Keratinocyte (primary cell): ENCODE data around the gene ADAT2.

Source experiments
- EZH2 ChIP-seq: IDR thresholded peaks from one replicate; pipeline ENCODE4 v1.6.1; 2012; ENCODE audit warnings: inconsistent platforms, mild to moderate bottlenecking, low read length, moderate library complexity
- TF ChIP-seq, protein P1 (sequence below), 3 experiments: IDR thresholded peaks in 1 of 3; conservative IDR thresholded peaks in 1 of 3; optimal IDR thresholded peaks in 1 of 3; 2 replicates in 2 of 3; 3 replicates in 1 of 3; pipeline versions ENCODE3 to v1.5.1; 2011; ENCODE audit warnings: low read length in 3 of 3, mild to moderate bottlenecking in 3 of 3, moderate library complexity in 2 of 3, control low read depth in 1 of 3, inconsistent platforms in 1 of 3; ENCODE audit not compliant: insufficient read depth in 2 of 3; ENCODE audit errors: extremely low read depth in 1 of 3

DNA sequence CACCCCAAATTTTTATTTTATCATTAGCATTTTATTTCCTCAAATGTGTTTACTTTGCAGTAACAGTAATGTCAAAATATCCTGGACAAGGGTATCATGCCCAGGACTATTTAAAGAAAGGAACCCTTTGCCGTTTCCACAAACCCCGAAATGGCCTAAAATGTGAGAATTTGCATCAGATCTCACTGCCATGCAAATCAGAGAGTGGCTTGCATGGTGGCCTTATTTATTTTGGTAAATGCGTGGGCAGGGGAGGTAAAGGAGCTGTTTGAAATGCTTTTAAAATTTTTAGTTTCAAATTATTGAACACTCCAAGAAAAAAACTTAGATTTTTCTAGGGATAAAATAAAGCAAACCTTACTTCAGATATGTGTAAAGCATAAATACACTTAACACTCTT, 43.8 kb downstream of the ADAT2 start:
- TF ChIP-seq, protein P1, sequence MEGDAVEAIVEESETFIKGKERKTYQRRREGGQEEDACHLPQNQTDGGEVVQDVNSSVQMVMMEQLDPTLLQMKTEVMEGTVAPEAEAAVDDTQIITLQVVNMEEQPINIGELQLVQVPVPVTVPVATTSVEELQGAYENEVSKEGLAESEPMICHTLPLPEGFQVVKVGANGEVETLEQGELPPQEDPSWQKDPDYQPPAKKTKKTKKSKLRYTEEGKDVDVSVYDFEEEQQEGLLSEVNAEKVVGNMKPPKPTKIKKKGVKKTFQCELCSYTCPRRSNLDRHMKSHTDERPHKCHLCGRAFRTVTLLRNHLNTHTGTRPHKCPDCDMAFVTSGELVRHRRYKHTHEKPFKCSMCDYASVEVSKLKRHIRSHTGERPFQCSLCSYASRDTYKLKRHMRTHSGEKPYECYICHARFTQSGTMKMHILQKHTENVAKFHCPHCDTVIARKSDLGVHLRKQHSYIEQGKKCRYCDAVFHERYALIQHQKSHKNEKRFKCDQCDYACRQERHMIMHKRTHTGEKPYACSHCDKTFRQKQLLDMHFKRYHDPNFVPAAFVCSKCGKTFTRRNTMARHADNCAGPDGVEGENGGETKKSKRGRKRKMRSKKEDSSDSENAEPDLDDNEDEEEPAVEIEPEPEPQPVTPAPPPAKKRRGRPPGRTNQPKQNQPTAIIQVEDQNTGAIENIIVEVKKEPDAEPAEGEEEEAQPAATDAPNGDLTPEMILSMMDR (optimal IDR thresholded peaks at IDR 0.05 in 1 of 3, IDR thresholded peaks at IDR 0.05 in 1 of 3, conservative IDR thresholded peaks at IDR 0.05 in 1 of 3; ENCODE audit: extremely low read depth in 1 of 3, insufficient read depth in 2 of 3, low read length in 3 of 3) = no peak
- TF ChIP-seq EZH2 = no peak
